GM23338 (cell line): ENCODE results near the gene OGA. TPM values are rescaled to one million over a fixed set of nuclear protein-coding genes. Genes with fewer than 3 reads are reported as not detected.

Experiments
- ATAC-seq: fragments of 200-7000 bp; cut with Tn5 transposase; 3 replicates; pipeline ENCODE4 v1.9.1; 2020
- DNase-seq: peaks from one replicate; pipeline ENCODE4 v3.0.0-alpha.2; 2015; ENCODE audit warnings: low spot score
- H2AFZ ChIP-seq: fragments of 200-600 bp; sonication (generic); 2 replicates; pipeline ENCODE4 v1.8.0; 2016; ENCODE audit warnings: antibody characterized with exemption, mild to moderate bottlenecking, moderate library complexity
- H3F3A ChIP-seq: fragments of 200-600 bp; sonication (generic); replicated peaks from 2 replicates; pipeline ENCODE4 v1.8.0; 2017; ENCODE audit warnings: antibody characterized with exemption, mixed run types, low read depth
- H3K27ac ChIP-seq: fragments of 200-600 bp; sonication (generic); 2 replicates; pipeline ENCODE4 v1.6.1; 2016; ENCODE audit warnings: low read depth
- H3K27me3 ChIP-seq: fragments of 200-600 bp; sonication (generic); 2 replicates; pipeline ENCODE4 v1.8.0; 2016; ENCODE audit warnings: mild to moderate bottlenecking, mixed run types, moderate library complexity; ENCODE audit not compliant: insufficient read depth
- H3K36me3 ChIP-seq: fragments of 200-600 bp; sonication (generic); 2 replicates; pipeline ENCODE4 v1.8.0; 2016; ENCODE audit warnings: mild to moderate bottlenecking; ENCODE audit not compliant: insufficient read depth
- H3K4me1 ChIP-seq: fragments of 200-600 bp; sonication (generic); 2 replicates; pipeline ENCODE4 v1.8.0; 2016; ENCODE audit warnings: mild to moderate bottlenecking, moderate library complexity; ENCODE audit not compliant: insufficient read depth
- H3K4me2 ChIP-seq: fragments of 200-600 bp; sonication (generic); 2 replicates; pipeline ENCODE4 v1.7.1; 2017; ENCODE audit warnings: mixed run types
- H3K4me3 ChIP-seq: fragments of 200-600 bp; sonication (generic); 2 replicates; pipeline ENCODE4 v1.6.1; 2016; ENCODE audit warnings: mixed run types
- H3K79me2 ChIP-seq: fragments of 200-600 bp; sonication (generic); replicated peaks from 2 replicates; pipeline ENCODE4 v1.8.0; 2017; ENCODE audit warnings: mild to moderate bottlenecking; ENCODE audit not compliant: insufficient read depth
- H3K9me2 ChIP-seq: fragments of 200-600 bp; sonication (generic); 2 replicates; pipeline ENCODE4 v1.8.0; 2017; ENCODE audit not compliant: insufficient read depth
- H4K20me1 ChIP-seq: fragments of 200-600 bp; sonication (generic); replicated peaks from 2 replicates; pipeline ENCODE4 v1.8.0; 2017; ENCODE audit warnings: mild to moderate bottlenecking; ENCODE audit not compliant: insufficient read depth
- H3K27ac Mint-ChIP-seq: 2 replicates; pipeline ENCODE4 v1.8.0; 2020; ENCODE audit warnings: inconsistent platforms, mild to moderate bottlenecking, moderate library complexity, mixed read lengths
- H3K27me3 Mint-ChIP-seq: 3 replicates; pipeline ENCODE4 v1.8.0; 2022; ENCODE audit warnings: low read depth, mild to moderate bottlenecking, moderate library complexity, mixed read lengths, inconsistent platforms; ENCODE audit not compliant: insufficient read depth, poor library complexity
- H3K36me3 Mint-ChIP-seq: 3 replicates; pipeline ENCODE4 v1.8.0; 2021; ENCODE audit warnings: low read depth, mild to moderate bottlenecking, inconsistent platforms, moderate library complexity, mixed read lengths
- H3K4me1 Mint-ChIP-seq: 3 replicates; pipeline ENCODE4 v1.8.0; 2020; ENCODE audit warnings: mild to moderate bottlenecking, inconsistent platforms, mixed read lengths
- H3K4me3 Mint-ChIP-seq: 3 replicates; pipeline ENCODE4 v1.8.0; 2021; ENCODE audit warnings: moderate library complexity, mild to moderate bottlenecking, inconsistent platforms, mixed read lengths
- H3K9me3 Mint-ChIP-seq: 3 replicates; pipeline ENCODE4 v1.8.0; 2020; ENCODE audit warnings: moderate library complexity, mild to moderate bottlenecking, inconsistent platforms, mixed read lengths
- CREB1 ChIP-seq: fragments of 250-450 bp; sonication (Bioruptor Pico); IDR thresholded peaks from 2 replicates; pipeline ENCODE4 v1.5.0; 2020; ENCODE audit warnings: low read depth, mild to moderate bottlenecking, moderate library complexity
- EZH2 ChIP-seq: fragments of 200-600 bp; sonication (generic); IDR thresholded peaks from one replicate; pipeline ENCODE4 v1.8.0; 2017; ENCODE audit warnings: antibody characterized with exemption, mild to moderate bottlenecking, low read depth; ENCODE audit not compliant: unreplicated experiment
- EZH2phosphoT487 ChIP-seq: fragments of 200-600 bp; sonication (generic); IDR thresholded peaks from one replicate; pipeline ENCODE4 v1.8.1; 2018; ENCODE audit warnings: antibody characterized with exemption; ENCODE audit not compliant: unreplicated experiment
- JUNB ChIP-seq: IDR thresholded peaks from one replicate; pipeline ENCODE4 v1.6.1; 2016; ENCODE audit warnings: antibody characterized with exemption; ENCODE audit not compliant: unreplicated experiment
- NANOG ChIP-seq: IDR thresholded peaks from 2 replicates; pipeline ENCODE4 v1.6.1; 2016; ENCODE audit warnings: antibody characterized with exemption, borderline replicate concordance
- POLR2AphosphoS5 ChIP-seq: IDR thresholded peaks from 2 replicates; pipeline ENCODE4 v1.6.1; 2016; ENCODE audit warnings: antibody characterized with exemption, low read depth
- ZNF114 ChIP-seq: fragments of 250-450 bp; sonication (Bioruptor Pico); IDR thresholded peaks from 2 replicates; pipeline ENCODE4 v1.5.0; 2020; ENCODE audit warnings: mild to moderate bottlenecking, moderate library complexity
- polyA plus RNA-seq: library from polyadenylated mRNA; unstranded; fragments of >200 nt; fragmentation: Nextera tagmentation; extraction: Ambion mirVana; gene quantifications from 2 replicates; pipeline ENCODE4 v1.2.1, GENCODE V29; 2016
- total RNA-seq: library from RNA; depleted of rRNA; stranded (reverse); fragments of >200 nt; shearing (Covaris generic); gene quantifications from 2 replicates; pipeline ENCODE4 v1.2.3, GENCODE V29; 2014
- TF ChIP-seq, protein P1 (sequence below): IDR thresholded peaks from one replicate; pipeline ENCODE4 v1.6.1; 2018; ENCODE audit warnings: antibody characterized with exemption; ENCODE audit not compliant: unreplicated experiment
- TF ChIP-seq, protein P2 (sequence below): fragments of 250-450 bp; sonication (Bioruptor Pico); IDR thresholded peaks from 2 replicates; pipeline ENCODE4 v1.5.0; 2020; ENCODE audit warnings: mild to moderate bottlenecking, moderate library complexity
- TF ChIP-seq, protein P3 (sequence below): IDR thresholded peaks from 2 replicates; pipeline ENCODE4 v1.6.1; 2016; ENCODE audit warnings: antibody characterized with exemption
- TF ChIP-seq, protein P4 (sequence below), 2 experiments: fragments of 200-600 bp in 1 of 2; sonication (generic) in 1 of 2; conservative IDR thresholded peaks; 2 replicates each; pipeline versions ENCODE4 v1.5.1 to v1.6.1; 2016 to 2017; ENCODE audit warnings: antibody characterized with exemption in 2 of 2, low read depth in 2 of 2, mild to moderate bottlenecking in 2 of 2, moderate library complexity in 1 of 2

The OGA gene
- total and polyA plus RNA-seq, 2 experiments from 2014 or later, result 68.4 to 131 TPM

DNA sequence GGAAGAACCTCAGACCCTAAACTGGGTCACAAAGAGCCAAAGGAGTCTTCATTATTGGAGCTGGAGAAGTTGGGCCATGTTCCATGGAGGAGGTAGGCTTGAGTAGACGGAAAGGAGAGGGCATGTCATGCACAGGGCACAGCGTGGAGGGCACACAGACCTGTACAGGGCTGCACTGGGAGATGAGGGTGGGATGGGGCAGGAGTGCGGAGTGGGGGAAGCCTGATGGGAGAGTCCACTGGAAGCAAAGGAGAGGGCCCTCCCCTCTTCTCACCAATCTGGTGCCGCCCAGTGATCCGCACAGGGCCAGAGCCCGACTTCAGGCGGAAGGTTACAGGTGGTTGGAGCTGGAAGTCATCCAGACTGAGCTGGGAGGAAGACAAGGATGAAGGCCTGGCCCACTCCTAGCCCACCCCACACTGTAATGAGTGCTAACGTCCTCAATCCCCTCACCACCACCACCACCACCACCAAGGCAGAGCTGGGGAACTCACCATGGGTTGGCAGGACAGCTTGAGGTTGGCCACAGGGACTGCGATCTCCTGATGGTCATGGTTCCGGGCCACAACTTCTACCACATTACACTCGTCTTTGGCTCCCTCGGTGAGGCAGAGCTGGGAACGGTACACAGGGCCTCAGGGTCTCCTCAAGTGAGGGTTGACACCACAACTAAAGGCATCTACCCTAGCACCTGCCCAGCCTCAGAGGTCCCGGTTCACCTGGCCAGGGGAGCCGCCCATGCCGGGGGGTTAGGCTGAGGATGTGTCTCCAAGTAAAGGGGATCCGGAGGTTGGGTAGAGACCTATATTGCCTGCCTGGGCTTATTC lies 36.0 kb downstream of the OGA start (continued):
- TF ChIP-seq, protein P1, sequence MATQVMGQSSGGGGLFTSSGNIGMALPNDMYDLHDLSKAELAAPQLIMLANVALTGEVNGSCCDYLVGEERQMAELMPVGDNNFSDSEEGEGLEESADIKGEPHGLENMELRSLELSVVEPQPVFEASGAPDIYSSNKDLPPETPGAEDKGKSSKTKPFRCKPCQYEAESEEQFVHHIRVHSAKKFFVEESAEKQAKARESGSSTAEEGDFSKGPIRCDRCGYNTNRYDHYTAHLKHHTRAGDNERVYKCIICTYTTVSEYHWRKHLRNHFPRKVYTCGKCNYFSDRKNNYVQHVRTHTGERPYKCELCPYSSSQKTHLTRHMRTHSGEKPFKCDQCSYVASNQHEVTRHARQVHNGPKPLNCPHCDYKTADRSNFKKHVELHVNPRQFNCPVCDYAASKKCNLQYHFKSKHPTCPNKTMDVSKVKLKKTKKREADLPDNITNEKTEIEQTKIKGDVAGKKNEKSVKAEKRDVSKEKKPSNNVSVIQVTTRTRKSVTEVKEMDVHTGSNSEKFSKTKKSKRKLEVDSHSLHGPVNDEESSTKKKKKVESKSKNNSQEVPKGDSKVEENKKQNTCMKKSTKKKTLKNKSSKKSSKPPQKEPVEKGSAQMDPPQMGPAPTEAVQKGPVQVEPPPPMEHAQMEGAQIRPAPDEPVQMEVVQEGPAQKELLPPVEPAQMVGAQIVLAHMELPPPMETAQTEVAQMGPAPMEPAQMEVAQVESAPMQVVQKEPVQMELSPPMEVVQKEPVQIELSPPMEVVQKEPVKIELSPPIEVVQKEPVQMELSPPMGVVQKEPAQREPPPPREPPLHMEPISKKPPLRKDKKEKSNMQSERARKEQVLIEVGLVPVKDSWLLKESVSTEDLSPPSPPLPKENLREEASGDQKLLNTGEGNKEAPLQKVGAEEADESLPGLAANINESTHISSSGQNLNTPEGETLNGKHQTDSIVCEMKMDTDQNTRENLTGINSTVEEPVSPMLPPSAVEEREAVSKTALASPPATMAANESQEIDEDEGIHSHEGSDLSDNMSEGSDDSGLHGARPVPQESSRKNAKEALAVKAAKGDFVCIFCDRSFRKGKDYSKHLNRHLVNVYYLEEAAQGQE, result no peak
- TF ChIP-seq, protein P2, sequence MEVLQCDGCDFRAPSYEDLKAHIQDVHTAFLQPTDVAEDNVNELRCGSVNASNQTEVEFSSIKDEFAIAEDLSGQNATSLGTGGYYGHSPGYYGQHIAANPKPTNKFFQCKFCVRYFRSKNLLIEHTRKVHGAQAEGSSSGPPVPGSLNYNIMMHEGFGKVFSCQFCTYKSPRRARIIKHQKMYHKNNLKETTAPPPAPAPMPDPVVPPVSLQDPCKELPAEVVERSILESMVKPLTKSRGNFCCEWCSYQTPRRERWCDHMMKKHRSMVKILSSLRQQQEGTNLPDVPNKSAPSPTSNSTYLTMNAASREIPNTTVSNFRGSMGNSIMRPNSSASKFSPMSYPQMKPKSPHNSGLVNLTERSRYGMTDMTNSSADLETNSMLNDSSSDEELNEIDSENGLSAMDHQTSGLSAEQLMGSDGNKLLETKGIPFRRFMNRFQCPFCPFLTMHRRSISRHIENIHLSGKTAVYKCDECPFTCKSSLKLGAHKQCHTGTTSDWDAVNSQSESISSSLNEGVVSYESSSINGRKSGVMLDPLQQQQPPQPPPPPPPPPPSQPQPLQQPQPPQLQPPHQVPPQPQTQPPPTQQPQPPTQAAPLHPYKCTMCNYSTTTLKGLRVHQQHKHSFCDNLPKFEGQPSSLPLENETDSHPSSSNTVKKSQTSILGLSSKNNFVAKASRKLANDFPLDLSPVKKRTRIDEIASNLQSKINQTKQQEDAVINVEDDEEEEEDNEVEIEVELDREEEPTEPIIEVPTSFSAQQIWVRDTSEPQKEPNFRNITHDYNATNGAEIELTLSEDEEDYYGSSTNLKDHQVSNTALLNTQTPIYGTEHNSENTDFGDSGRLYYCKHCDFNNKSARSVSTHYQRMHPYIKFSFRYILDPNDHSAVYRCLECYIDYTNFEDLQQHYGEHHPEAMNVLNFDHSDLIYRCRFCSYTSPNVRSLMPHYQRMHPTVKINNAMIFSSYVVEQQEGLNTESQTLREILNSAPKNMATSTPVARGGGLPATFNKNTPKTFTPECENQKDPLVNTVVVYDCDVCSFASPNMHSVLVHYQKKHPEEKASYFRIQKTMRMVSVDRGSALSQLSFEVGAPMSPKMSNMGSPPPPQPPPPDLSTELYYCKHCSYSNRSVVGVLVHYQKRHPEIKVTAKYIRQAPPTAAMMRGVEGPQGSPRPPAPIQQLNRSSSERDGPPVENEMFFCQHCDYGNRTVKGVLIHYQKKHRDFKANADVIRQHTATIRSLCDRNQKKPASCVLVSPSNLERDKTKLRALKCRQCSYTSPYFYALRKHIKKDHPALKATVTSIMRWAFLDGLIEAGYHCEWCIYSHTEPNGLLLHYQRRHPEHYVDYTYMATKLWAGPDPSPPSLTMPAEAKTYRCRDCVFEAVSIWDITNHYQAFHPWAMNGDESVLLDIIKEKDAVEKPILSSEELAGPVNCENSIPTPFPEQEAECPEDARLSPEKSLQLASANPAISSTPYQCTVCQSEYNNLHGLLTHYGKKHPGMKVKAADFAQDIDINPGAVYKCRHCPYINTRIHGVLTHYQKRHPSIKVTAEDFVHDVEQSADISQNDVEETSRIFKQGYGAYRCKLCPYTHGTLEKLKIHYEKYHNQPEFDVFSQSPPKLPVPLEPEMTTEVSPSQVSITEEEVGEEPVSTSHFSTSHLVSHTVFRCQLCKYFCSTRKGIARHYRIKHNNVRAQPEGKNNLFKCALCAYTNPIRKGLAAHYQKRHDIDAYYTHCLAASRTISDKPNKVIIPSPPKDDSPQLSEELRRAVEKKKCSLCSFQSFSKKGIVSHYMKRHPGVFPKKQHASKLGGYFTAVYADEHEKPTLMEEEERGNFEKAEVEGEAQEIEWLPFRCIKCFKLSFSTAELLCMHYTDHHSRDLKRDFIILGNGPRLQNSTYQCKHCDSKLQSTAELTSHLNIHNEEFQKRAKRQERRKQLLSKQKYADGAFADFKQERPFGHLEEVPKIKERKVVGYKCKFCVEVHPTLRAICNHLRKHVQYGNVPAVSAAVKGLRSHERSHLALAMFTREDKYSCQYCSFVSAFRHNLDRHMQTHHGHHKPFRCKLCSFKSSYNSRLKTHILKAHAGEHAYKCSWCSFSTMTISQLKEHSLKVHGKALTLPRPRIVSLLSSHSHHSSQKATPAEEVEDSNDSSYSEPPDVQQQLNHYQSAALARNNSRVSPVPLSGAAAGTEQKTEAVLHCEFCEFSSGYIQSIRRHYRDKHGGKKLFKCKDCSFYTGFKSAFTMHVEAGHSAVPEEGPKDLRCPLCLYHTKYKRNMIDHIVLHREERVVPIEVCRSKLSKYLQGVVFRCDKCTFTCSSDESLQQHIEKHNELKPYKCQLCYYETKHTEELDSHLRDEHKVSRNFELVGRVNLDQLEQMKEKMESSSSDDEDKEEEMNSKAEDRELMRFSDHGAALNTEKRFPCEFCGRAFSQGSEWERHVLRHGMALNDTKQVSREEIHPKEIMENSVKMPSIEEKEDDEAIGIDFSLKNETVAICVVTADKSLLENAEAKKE (CRISPR knock-in tag), result no peak

DNA sequence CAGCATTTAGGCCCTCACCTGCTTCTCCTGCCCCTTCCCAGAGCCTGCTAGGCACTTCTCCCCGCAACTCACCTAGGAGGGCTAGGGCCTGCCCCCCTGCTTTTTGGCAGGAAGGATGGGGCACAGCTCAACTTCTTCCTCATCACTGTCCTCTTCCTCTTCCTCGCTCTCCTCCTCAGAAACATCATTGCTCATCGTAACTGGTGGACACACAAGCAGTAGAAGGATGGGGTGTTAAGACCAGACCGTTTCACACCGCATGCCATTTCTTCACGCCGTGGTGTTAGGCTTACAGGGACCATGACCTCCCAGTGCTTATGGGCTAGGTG lies 36.6 kb downstream of the OGA start:
- 0 out of 2 replicates have a peak, but pooled peaks cover 8% of the 10 kb centered on the region for H4K20me1 ChIP-seq
- peak overlapping the region; percentile 100 for H3K4me3 Mint-ChIP-seq
- TF ChIP-seq, protein P3, sequence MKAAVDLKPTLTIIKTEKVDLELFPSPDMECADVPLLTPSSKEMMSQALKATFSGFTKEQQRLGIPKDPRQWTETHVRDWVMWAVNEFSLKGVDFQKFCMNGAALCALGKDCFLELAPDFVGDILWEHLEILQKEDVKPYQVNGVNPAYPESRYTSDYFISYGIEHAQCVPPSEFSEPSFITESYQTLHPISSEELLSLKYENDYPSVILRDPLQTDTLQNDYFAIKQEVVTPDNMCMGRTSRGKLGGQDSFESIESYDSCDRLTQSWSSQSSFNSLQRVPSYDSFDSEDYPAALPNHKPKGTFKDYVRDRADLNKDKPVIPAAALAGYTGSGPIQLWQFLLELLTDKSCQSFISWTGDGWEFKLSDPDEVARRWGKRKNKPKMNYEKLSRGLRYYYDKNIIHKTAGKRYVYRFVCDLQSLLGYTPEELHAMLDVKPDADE, result no peak
- TF ChIP-seq ZNF114 (CRISPR knock-in tag) (no peak), NANOG (no peak), CREB1 (CRISPR knock-in tag) (no peak), JUNB (no peak), EZH2 (no peak), POLR2AphosphoS5 (no peak), EZH2phosphoT487 (no peak)
- TF ChIP-seq, protein P4, sequence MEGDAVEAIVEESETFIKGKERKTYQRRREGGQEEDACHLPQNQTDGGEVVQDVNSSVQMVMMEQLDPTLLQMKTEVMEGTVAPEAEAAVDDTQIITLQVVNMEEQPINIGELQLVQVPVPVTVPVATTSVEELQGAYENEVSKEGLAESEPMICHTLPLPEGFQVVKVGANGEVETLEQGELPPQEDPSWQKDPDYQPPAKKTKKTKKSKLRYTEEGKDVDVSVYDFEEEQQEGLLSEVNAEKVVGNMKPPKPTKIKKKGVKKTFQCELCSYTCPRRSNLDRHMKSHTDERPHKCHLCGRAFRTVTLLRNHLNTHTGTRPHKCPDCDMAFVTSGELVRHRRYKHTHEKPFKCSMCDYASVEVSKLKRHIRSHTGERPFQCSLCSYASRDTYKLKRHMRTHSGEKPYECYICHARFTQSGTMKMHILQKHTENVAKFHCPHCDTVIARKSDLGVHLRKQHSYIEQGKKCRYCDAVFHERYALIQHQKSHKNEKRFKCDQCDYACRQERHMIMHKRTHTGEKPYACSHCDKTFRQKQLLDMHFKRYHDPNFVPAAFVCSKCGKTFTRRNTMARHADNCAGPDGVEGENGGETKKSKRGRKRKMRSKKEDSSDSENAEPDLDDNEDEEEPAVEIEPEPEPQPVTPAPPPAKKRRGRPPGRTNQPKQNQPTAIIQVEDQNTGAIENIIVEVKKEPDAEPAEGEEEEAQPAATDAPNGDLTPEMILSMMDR (conservative IDR thresholded peaks at IDR 0.05; ENCODE audit: low read depth in 2 of 2), result no peak

More for the DNA sequence above, 36.6 kb downstream of the OGA start:
- Mint-ChIP-seq H3K36me3 (peaks cover 25% of the 10 kb centered on the region), H3K27ac (no peak overlapping the region), H3K4me1 (peaks cover 48% of the 10 kb centered on the region), H3K27me3 (peaks cover 34% of the 10 kb centered on the region), H3K9me3 (no peaks in the 10 kb centered on the region; the same call in 2 of the 3 replicates)
- H3K9me2 ChIP-seq, result no peaks in the 10 kb centered on the region
- peak overlapping the region; percentile 86 for H3K4me3 ChIP-seq
- H3K79me2 ChIP-seq, result peaks cover 11% of the 10 kb centered on the region; the same call in 1 of the 2 replicates
- peaks cover under 1% of the 10 kb centered on the region; the same call in 1 of the 2 replicates for H3K36me3 ChIP-seq
- no peak for ATAC-seq
- H3K4me1 ChIP-seq, result peaks cover 56% of the 10 kb centered on the region
- H2AFZ ChIP-seq, result no peak overlapping the region
- H3K4me2 ChIP-seq, result peak overlapping the region; percentile 78
- DNase-seq, result no peak
- peaks cover 34% of the 10 kb centered on the region for H3F3A ChIP-seq
- H3K27me3 ChIP-seq, result peaks cover 28% of the 10 kb centered on the region
- no peak overlapping the region for H3K27ac ChIP-seq
